GM15510 (cell line): ENCODE measurements around the gene C1S.

Experiments
- POLR2A ChIP-seq: IDR thresholded peaks from 3 replicates; pipeline ENCODE4 v1.6.1; 2011; ENCODE audit warnings: borderline replicate concordance; ENCODE audit not compliant: insufficient read length; ENCODE audit errors: extremely low read depth

Gene C1S

DNA sequence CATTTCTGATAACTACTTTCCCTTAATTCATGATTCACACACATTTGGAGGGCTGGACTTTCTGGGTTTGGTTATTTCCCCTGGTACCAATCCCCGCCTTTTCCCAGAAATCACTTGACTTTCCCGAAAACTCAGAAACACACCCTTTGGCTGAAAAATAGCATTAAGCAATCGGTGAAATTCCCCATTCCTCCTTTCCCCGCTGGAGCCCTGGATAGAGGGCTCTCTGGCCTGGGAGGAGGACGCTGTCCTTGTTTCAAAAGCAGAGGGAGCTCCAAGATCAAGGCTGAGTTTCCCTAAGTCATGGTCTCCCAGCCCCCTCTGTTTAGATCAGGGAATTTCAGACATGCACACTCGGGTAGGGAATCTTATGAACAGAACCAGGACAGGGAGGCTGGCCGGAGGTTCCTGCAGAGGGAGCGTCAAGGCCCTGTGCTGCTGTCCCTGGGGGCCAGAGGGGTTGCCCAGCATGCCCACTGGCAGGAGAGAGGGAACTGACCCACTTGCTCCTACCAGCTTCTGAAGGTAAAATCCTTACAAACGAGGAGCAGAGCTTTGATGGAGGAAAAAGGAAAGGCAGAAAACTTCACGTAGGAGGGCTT is at the start of gene C1S:
Gene C1S, plus strand, starts transcription at position 366 of the 602 bp plus-strand sequence. CDS start 1,195 bp downstream, outside the sequence.
- TF ChIP-seq POLR2A = no peak

GRCh38 chr12:7012024-7012607 is 48.4 kb upstream of the C1S start:
- no peak for TF ChIP-seq POLR2A

- TF ChIP-seq POLR2A = no peak
These were observed 47.4 kb upstream of the C1S start for GRCh38 chr12:7013101-7013500.

DNA sequence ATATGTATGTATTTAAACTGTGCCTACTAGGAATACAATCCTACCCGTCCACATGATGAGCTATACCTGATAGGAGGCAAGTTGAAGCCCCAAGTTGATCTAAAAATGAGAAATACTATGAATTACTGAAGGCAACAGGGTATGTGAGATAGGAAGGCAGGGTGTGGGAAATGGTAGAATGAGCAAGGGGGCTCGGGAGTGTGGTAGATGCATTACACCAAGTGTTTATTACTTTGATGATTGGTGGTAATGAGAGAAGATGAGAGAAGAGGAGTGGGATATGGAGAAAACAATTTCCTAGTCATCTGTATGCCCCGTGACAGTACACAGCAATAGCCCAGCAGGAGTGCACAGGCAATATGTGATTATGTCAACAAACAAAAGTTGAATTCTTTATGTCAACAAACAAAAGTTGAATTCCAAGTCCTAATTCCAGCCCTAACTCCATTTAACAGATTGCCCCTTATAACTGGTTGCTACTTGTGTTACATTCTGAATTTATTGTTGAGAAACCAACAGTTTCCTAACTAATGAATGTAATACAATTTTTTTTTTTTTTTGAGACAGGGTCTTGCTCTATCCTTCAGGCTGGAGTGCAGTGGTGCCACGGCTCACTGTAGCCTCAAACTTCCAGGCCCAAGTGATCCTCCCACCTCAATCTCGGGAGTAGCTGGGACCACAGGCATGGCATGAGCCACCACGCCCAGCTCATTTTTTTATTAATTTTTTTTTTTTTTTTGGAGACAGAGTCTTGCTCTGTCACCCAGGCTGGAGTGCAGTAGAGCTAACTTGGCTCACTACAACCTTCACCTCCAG is 44.8 kb upstream of the C1S start:
- TF ChIP-seq POLR2A = no peak

DNA sequence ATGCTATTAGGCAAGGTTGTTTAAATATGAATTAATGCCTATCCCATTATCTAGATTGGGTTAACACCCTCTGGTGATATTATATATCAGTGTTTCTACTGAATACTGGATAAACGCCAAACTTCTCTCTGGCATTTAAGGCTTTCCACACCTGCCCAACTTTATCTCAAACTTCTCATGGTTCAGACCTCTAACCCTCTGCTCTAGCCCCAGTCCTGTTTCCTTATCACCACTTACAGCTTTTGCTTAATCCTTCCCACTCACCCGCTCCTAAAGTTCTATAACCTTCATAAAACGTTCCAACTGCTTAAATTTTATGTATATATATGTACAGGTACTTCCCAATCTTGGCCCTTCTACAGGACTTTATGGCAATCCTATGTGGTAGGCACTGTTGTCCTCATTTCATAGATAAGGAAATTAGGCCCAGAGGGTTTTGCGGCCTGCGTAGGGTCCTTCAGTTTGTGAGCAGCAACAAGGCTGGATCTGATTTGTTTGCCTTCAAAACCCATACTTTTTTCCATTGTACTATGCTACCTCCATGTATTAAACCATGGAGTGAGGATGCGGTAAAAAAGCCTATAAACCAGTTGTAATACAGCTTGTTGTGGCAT is 43.5 kb upstream of the C1S start:
- TF ChIP-seq POLR2A = no peak

GRCh38 chr12:7017870-7018349 is 42.6 kb upstream of the C1S start:
- TF ChIP-seq POLR2A = no peak

DNA sequence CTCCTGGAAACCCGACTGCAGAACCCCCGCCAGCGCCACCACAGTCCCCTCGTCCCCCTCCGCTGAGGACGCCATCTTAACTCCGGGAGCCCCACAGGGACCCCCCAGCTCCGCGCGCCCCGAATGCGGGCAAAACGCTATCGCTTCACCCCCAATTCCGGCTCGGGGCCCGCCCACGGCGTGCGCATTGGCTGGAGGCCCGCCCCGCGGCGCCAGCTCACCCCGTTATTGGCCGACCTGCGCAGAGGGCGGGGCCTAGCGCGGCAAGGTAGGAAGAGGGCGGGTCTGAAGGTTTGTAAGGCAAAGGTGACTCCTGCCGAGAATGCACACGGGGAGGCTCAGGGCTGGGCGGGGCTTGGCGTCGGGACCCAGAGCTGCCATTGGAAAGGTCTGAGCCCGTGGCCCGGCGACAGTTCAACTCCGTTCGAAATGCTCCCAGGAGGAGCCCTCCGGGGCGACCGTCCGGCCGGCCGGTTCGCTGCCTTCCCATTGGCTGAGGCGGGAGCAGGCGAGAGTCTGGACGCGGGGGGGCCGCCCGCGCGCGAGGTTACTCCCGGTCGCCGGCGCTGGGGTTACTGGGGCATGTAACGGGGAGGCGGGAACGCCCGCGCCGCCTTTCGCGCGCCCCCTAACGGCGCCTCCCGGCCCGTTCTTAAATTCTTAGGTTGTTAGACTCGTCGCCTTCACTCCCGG is 42.0 kb upstream of the C1S start, which contains the start of gene LPCAT3:
Gene LPCAT3, minus strand, starts transcription at position 127 of the 693 bp plus-strand sequence. Its CDS starts 52 bp downstream, at position 75.
- peak; percentile 83 for TF ChIP-seq POLR2A

DNA sequence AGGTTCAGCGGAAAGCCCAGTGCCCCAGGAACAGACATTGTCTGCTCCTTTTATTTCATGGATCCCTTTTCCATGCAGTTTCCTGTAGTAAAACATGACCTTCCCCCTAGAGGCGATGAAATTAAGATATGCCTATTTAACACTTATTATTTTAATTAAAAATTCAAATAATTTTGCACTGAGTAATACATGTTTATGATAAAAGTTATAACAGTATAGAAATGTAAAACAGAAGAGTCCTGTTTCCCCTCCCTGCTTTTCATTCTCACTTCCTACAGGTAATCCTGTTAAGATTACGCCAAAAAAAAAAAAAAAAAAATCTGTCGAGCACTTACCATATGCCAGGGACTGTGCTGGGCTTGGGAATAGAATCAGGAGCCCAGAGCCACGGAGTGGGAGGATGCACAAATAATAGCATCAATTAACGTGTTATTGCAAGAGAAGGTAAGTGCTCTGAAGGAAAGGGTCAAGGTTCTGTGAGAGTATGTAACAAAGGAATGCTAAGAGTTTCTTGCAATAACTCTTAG is 41.4 kb upstream of the C1S start:
- no peak for TF ChIP-seq POLR2A

GRCh38 chr12:7021956-7022355 is 38.6 kb upstream of the C1S start:
- TF ChIP-seq POLR2A = no peak

GRCh38 chr12:7023114-7023513 is 37.4 kb upstream of the C1S start:
- TF ChIP-seq POLR2A = no peak

- no peak for TF ChIP-seq POLR2A
These were observed 33.7 kb upstream of the C1S start for GRCh38 chr12:7026854-7027253.

DNA sequence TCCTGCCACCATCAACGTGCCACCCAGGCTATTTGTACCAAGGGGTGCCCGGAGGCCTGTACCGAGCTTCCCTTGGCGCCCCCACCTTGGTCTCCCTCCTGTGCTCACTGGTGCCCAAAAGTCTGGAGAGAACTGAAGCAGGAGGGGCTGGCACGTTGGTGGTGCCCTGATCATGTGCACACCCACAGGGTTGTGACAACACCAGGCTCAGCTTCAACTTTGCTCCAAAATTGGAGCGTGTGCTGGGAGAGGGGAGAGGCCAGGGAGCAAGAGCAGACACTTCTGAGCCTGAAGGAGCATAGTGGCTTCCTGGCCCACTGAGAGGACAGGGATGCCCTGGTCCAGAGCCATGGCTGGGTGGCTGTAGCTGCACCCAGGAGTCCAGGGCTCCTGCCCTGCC is 29.2 kb upstream of the C1S start:
- TF ChIP-seq POLR2A = no peak

DNA sequence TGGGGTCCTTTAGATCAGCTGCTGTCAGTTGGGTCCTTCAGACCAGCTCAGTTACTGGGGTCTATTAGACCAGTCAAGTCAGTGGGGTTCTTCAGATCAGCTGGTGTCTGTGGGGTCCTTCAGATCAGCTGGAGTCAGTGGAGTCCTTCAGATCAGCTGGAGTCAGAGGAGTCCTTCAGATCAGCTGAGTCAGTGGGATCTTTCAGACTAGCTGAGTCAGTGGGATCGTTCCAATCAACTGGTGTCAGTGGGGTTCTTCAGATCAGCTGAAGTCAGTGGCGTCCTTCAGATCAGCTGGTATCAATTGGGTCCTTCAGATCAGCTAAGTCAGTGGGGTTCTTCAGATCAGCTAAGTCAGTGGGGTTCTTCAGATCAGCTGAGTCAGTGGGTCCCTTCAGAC is 27.5 kb upstream of the C1S start:
- no peak for TF ChIP-seq POLR2A

DNA sequence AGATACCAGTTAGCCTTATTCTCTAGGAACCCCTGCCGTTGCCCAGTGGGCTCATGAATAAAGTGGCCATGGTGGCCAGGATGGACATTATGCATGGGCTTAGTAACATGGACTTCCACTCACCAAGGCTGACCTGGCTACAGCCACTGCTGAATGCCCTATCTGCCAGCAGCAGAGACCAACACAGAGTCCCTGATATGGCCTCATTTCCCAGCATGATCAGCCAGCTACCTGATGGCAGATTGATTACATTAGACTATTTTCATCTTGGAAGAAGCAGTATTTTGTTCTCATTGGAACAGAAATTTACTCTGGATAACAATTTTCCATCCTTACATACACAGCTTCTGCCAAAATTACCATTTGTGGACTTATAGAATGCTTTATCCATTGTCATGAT is 26.1 kb upstream of the C1S start:
- no peak for TF ChIP-seq POLR2A
